Measurements from ENCODE around the gene PHB1.

Gene PHB1

DNA sequence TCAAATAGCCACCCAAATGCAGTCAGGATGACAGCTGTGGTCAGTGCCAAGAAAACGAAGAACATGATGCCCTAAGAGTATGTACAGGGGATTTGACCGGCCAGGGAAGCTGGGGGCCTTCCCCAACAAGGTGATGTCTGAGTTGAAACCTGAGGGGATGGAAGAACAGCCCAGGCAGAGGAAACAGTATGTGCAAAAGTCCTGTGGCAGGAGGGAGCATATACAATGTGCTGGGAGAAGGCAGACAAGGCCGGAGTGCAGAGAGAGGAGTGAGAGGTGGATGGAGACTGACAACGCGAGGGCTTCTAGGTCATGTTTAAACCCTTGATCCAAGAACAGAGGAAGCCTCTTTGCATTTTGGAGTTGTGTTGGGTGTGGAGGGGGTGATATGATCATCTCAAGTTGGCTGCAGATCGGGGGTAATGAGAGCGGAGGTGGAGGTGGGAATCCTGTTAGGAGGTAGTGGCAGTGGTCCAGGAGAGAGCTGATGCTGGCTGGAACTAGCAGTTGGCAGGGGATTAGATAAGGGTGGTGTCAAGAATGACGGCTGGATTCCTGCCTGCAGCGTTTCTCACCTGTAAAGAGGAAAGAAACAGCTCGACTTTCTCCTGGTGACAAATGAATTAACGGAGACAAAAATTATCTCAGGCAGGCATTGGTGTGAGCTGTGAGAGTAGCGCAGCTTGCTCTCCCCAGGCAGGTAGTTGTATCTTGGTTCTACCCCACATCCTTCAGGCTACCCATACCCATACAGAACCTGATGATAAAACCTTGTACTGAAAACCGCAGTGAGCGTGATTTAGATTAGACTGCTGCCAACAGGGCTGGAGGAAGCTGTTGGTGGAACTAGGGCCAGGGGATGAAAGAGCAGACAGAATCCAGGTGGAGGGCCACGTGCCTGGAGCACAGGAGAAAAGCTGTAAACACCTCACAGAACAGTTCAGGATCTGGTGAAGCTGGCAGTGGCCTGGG, 43.2 kb upstream of the PHB1 start:
- ChIA-PET POLR2A (no interaction called here), CTCF (interaction anchor here (1.7 to 11.9 kb wide), 3 partner anchors 21 to 98 kb away, joined by 4 to 84 read pairs (median 12); no protein-coding TSS in a partner anchor)
- H3K4me3 ChIP-seq (ENCODE audit: low read depth, low read length) = no peak overlapping the region
- TF ChIP-seq, protein P1, sequence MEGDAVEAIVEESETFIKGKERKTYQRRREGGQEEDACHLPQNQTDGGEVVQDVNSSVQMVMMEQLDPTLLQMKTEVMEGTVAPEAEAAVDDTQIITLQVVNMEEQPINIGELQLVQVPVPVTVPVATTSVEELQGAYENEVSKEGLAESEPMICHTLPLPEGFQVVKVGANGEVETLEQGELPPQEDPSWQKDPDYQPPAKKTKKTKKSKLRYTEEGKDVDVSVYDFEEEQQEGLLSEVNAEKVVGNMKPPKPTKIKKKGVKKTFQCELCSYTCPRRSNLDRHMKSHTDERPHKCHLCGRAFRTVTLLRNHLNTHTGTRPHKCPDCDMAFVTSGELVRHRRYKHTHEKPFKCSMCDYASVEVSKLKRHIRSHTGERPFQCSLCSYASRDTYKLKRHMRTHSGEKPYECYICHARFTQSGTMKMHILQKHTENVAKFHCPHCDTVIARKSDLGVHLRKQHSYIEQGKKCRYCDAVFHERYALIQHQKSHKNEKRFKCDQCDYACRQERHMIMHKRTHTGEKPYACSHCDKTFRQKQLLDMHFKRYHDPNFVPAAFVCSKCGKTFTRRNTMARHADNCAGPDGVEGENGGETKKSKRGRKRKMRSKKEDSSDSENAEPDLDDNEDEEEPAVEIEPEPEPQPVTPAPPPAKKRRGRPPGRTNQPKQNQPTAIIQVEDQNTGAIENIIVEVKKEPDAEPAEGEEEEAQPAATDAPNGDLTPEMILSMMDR (IDR thresholded peaks at IDR 0.05; ENCODE audit: insufficient read depth, low read length, missing control alignments) = no peak
- DNase-seq (ENCODE audit: low read depth, low spot score) = no peak

DNA sequence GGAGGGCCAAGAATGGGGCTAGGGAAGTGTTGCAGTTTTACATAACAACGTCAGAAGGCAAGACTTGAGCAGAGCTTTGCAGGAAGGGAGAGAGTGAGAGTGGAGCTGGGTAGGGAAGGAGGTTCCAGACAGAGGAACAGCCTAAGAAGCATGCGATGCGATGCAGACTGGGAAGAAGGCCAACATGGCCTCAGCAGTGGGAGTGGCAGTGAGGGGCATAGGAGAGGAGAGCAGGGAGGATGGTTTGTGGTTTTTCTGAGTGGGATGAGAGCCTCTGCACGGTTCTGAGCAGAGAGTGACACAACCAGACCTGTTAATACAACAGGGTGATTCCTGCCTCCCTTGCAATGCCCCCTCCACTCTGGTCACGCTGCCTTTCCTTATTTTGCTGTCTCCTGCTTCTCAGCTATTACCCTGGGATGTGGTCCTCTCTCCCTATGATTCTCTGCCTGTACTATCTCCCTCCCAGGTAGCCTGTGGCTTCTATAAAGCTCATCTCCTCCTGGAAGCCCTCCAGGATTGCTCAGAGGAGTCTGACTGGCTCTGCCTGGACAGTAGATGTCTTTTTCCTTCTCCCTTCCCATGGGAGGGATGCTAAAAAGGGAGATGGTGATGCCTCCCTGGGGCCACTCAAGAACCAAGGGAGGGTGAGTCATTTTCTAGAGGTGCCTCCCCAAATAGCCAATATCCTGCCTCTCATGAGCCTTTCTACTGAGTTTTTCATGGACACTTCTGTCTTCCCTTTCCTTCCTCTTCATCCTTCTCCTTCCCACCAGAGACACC, 41.7 kb upstream of the PHB1 start:
- TF ChIP-seq, protein P1 (IDR thresholded peaks at IDR 0.05; ENCODE audit: insufficient read depth, low read length, missing control alignments) = no peak
- H3K4me3 ChIP-seq (ENCODE audit: low read depth, low read length) = no peak overlapping the region
- CTCF ChIA-PET = interaction anchor here (0.7 to 11.9 kb wide), 7 partner anchors 10 to 252 kb away, joined by 3 to 84 read pairs (median 11); partner anchors contain the start of gene SLC35B1
- peak; percentile 46 for DNase-seq (ENCODE audit: low read depth, low spot score)
- POLR2A ChIA-PET = no interaction called here

DNA sequence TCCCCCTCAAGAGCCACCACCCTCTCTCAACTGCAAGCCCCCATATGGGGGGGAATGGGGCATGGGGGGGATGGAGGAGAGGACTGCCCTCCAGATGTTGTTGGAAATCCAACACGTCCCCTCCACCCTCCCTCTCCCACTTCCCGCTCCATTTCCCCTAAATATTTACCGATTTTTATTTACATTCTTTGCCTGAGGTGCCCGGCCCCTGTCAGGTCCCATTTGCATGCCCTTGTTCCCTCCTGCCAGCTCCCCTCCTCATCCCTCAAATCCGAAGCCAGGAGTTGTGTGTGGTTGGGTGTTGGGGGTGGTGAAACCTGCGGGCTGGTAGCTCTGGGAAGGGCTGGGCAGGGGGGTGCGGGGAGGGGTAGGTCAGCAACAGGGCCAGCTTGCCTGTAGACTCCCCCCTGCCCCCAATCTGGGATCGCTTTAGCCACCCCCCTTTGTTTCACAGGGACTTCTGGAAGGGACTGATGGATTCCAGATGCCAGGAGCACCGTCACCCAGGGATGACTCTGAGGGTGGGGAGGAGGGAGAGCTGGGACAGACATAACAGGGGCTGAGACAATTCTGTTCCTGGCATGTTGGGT, 40.7 kb upstream of the PHB1 start:
- POLR2A ChIA-PET = no interaction called here
- TF ChIP-seq, protein P1 (IDR thresholded peaks at IDR 0.05; ENCODE audit: insufficient read depth, low read length, missing control alignments) = no peak
- CTCF ChIA-PET = interaction anchor here (0.6 to 11.9 kb wide), 7 partner anchors 9 to 394 kb away, joined by 3 to 84 read pairs (median 5); partner anchors contain the start of gene SLC35B1

DNA sequence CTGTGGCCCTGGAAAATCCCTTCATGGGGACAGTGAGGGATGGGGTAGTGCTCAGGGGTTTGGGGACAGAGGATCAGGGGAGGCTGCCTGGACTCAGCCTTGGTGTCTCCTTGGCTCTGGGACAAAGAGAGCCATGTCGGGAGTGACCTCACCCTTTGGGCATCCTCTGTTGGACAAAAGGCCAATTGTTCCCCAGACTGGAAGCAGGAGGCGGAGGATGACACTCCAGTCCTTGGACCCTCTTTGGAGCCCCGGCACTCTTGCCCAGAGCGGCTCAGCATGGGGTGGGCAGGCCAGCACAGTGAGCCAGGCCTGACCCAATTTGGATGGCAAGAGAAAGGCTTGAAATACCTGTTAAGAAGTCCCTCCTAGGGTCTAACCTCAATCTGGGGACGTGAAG, 39.4 kb upstream of the PHB1 start:
- no peak for DNase-seq (ENCODE audit: low read depth, low spot score)
- ChIA-PET CTCF (interaction anchor here (2.4 to 11.9 kb wide), 3 partner anchors 18 to 103 kb away, joined by 11 to 84 read pairs (median 23); no protein-coding TSS in a partner anchor), POLR2A (no interaction called here)
- H3K4me3 ChIP-seq (ENCODE audit: low read depth, low read length) = no peak overlapping the region
- TF ChIP-seq, protein P1 (IDR thresholded peaks at IDR 0.05; ENCODE audit: insufficient read depth, low read length, missing control alignments) = no peak

More for the DNA sequence above, 40.7 kb upstream of the PHB1 start:
- DNase-seq (ENCODE audit: low read depth, low spot score) = no peak
- no peak overlapping the region for H3K4me3 ChIP-seq (ENCODE audit: low read depth, low read length)

DNA sequence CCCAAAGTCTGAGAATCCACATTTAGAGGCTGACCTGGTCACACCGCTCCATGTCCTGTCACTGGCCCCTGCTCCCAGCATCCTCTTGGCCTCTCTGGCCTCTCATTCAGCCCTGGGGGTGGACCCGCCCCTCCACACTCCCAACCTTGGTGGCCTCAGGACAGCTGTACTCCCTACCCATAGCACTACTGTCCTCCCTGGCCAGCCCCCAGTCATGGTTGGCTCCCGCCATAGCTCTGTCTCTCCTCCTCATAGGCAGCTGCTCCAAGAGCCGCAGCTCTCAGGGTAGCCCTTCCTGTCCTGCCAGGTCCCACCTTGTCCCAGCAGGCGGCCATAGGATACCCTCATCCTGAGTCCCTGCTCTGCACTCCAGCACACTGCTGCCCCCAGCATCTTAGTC, 38.0 kb upstream of the PHB1 start:
- CTCF ChIA-PET = interaction anchor here (11.9 kb wide), 1 partner anchor 16 kb away, joined by 84 read pairs; no protein-coding TSS in a partner anchor
- POLR2A ChIA-PET = no interaction called here
- TF ChIP-seq, protein P1 (IDR thresholded peaks at IDR 0.05; ENCODE audit: insufficient read depth, low read length, missing control alignments) = no peak
- no peak overlapping the region for H3K4me3 ChIP-seq (ENCODE audit: low read depth, low read length)
- no peak for DNase-seq (ENCODE audit: low read depth, low spot score)
